ENCODE measurements around the gene FAIM2.

The FAIM2 gene

DNA sequence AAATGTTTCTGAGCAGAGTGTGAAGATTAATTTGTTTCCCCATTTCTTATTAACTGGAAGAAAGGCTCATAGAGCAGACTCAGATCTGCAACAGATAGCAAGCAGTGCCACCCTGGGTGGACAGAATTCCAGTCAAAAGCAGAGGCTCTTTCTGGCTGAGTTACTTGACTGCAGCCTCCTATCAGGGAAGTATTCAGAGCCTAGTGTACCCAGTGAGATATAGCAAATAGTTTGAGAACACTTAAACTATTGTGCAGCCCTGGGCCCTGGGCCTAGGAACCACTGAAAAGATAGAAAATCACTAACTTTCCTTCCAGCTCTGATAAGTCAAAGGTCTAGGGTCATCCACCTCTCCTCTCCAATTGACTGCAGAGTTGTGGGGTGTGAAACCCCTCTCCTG is 35.6 kb upstream of the FAIM2 start:
- DNase-seq: no peak

DNA sequence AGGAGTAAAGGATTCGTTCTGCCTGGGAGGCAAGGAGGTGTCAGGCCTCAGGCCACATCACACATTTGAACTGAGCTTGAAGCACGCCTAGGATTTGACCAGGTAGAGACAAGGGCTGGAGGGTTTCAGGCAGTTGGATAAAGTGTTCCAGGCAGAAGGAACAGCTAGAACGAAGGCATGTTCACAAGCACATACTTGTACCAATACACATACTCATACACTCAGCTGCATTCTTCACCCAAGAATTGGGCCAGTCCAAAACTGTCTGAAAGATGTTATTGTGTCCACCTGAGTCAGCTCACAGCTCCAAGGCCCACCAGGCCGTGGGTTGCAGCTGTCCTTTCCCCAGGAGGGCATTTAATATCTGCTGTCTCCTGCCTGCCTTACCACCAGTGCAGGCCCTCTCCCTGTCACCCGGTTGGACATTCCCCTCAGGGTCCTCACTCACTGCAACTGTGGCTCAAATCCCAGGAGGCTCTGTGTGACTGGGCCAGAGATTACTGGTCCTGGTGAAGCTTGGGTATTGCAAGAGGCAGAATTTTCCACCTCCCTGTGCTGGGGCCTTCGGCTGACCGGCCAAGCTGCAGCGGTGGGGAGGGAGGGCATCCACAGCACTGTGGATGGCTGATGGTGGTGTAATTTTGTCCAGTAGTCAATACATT is 34.1 kb upstream of the FAIM2 start:
- DNase-seq: no peak

DNA sequence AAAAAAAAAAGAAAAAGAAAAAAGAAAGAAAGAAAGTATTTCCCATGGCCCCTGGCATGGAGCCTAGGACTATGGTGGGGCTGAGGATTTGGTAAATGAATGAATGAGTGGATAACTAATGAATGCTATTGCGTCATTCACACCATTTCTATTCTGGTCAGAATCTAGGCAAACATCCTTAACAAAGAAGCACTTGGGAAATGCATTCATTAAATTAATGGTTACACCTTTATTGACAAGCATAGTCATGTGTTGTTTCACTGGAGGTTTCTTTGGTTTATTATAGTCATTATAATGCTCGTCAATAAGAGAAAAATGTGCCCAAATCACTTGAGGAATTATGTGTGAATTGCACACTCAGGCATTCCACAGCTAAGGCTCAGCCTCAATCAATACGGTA is 33.2 kb upstream of the FAIM2 start:
- no peak for DNase-seq

GRCh38 chr12:49934505-49934904 is 30.8 kb upstream of the FAIM2 start:
- DNase-seq: no peak

DNA sequence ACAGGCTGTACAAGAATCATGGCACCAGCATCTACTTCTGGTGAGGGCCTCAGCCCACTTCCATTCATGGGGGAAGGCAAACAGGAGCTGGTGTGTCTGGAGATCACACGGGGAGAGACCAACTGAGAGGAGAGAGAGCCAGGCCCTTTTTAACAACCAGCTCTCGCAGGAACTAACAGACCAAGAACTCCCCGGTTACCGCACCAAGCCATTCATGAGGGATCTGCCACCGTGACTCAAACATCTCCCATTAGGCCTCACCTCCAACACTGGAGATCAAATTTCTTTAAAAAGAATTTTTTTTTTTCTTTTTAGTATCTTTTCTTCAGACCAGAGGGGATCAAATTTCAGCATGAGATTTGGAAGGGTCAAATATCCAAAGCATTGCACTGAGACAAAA is 30.1 kb upstream of the FAIM2 start:
- no peak for DNase-seq

DNA sequence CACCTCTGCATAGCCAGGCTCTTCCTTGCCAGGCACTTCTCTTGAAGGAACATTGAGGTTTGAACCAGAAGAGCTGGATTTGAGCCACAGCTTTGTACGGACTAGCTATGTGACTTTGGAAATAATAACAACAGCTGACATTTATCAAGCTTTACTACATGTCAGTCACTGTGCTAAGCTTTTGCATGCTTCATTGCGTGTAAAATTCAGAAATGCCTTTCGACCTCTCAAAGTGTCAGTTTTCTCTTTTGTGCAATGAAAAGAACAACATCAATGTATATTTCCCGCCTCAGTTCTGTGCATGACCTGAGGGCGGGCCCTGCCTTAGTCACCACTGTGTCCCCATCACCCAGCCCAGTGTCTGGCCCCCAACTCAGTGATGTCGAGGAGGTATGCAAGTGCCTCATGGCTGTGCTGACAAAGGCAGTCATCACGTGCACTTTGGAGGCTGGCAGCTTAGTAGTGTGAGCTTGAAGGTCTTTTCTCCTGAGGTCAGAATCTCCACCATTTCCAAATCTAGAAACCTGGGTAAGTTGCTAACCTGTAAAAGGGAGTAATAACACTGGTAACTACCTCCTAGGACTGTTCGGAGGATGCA is 28.9 kb upstream of the FAIM2 start:
- no peak for DNase-seq

GRCh38 chr12:49932023-49932422 is 28.3 kb upstream of the FAIM2 start:
- no peak for DNase-seq

- no peak for DNase-seq
Observed at GRCh38 chr12:49930515-49931288, 27.0 kb upstream of the FAIM2 start.

GRCh38 chr12:49929581-49929980 is 25.9 kb upstream of the FAIM2 start:
- DNase-seq: no peak

DNA sequence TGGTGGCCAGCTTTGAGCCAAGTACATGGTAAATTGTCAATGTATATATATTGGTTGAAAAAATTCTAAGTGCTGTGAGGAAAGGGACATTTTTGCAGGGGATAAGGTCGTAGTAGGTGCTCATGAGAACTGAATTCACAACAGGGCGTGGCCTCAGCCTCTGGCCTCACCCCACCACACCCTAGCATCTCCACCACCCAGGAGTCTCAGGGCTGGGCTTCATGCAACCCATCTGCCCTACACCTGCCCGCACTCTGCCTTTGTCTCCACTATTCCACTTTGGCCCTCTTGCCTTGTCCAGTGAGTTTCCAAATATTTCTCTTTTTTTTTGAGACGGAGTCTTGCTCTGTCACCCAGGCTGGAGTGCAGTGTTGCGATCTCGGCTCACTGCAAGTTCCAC is 24.8 kb upstream of the FAIM2 start:
- DNase-seq: no peak

- no peak for DNase-seq
Observed at GRCh38 chr12:49925433-49926204, 21.9 kb upstream of the FAIM2 start.

- no peak for DNase-seq
Observed at GRCh38 chr12:49924628-49925246, 21.0 kb upstream of the FAIM2 start.

DNA sequence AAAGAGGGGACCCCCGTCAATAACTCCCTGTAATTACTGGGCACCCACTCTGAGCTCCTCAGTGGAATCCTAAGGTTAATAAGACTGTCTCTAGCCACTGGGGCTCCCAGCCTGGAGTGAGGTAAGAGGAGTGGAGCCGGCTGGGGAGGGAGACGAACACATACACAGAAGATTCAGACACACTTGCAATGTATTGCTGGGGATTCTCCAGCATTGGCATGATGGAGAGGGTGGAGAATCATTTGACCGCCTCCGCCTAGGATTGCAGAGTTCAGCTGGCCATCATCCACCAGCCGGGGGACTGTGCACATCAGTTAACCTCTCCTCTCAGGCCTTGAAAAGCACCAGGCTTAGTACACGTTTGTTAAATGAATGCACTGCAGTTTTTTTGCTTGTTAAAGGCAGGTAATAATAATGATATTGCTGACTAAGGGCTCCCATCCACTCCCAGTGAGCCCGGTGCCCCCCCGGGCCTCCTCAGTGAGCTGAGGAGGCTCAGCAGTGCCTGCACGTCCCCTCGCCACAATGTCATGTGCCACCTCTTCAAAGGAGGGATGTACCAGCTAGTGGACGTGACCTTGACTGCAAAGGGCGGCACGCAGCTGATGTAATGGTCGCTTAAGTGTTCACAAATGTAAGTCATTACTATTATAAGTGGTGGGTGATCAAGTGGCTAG is 20.3 kb upstream of the FAIM2 start:
- no peak for DNase-seq

DNA sequence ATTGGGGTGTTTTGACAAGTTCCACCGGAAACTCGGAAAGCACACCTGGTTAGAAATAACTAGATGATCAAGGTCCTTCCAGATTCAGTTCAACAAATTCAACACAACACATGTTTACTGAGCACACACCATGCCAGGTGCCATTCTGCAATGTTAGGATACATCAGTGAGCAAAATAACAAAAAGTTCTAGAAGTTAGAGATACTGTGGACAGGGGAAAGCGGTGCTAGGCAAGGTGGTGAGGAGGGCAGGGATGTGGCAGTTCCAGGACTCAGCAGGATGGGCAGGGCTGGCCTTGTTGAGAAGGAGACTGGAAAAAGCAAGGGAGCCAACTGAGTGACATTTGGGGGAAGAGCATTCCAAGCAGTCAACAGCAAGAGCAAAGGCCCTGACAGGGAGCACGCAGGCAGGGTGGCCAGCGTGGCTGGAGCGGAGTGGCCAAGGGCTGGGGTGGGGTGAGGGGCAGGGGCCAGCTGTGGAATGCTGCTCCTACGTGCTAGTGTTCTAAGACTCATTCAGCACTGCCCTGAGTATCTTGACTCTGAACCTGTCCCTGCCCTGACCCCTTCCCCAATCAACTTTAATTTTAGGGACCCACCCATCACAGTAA is 19.4 kb upstream of the FAIM2 start:
- DNase-seq: no peak

- no peak for DNase-seq
Observed at GRCh38 chr12:49922349-49923034, 18.8 kb upstream of the FAIM2 start.

GRCh38 chr12:49921936-49922335 is 18.2 kb upstream of the FAIM2 start:
- DNase-seq: no peak

DNA sequence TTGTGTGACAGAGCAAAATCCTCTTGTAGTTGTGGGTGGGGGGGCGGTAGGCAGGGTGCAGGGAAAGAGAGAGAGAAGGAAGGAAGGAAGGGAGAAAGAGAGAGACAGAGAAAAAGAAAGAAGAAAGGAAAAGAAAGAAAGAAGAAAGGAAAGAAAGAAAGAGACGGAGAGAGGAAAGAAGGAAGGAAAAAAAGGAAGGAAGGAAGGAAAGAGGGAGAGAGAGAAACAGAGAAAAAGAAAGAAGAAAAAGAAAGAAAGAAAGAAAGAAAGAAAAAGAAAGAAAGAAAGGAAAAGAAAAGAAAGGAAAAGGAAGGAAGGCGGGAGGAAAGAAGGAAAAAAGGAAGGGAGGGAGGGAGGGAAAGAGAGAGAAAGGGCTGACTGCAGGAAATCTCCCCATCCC is 17.6 kb upstream of the FAIM2 start:
- no peak for DNase-seq

GRCh38 chr12:49920915-49921286 is 17.2 kb upstream of the FAIM2 start:
- DNase-seq: no peak

DNA sequence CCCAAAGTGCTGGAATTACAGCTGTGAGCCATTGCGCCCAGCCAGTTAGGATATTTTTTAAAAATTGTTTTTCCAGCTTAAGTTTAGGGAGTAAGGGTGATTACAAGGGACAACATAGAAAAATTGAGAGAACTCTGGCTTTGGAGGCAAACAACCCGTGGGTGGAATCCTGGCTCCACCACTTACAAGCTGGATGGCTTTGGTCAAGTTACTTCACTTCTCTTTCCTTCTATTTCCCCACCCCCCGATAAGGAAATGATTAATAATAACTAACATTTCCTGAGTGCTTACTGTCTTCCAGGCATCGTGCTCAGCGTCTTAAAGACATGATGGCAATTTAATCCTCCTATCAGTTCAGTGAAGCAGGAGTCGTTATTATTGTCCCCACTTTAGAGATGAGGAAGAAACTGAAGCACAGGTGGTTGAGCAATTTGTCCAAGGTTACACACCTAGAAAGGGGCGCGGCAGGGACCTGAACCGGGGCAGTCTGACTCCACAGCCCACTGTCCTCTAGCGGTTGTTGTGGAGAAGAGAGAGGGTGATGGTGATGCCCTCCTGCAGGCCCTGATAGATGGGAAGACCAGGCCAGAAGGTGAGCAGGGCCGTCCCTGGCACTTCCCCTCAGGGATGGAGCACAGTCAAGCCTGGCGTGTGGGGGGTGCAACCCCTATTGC is 16.7 kb upstream of the FAIM2 start:
- no peak for DNase-seq

- no peak for DNase-seq
Observed at GRCh38 chr12:49917788-49918173, 14.1 kb upstream of the FAIM2 start.
